Stimulated activated CD4-positive, alpha-beta T cell treated with anti-CD3 and anti-CD28 coated beads, Interleukin-4, amount 100 ng/mL, for 1 hour (primary cell): ENCODE measurements around the gene ITGB1.
"Not testable (repeated sequence)": the region's sequence is repeated elsewhere in the genome, so short reads cannot be mapped to it uniquely, and the experiment has no call there.

Source experiments
- DNase-seq: peaks from one replicate; pipeline ENCODE4 v3.0.0-alpha.2; 2020

Gene ITGB1

GRCh38 chr10:32980242-32980557 is 22.2 kb upstream of the ITGB1 start:
- DNase-seq = no peak

GRCh38 chr10:32979719-32980118 is 21.7 kb upstream of the ITGB1 start:
- DNase-seq = not testable (repeated sequence)

GRCh38 chr10:32979041-32979440 is 21.0 kb upstream of the ITGB1 start:
- DNase-seq = no peak

GRCh38 chr10:32977846-32978809 is 20.1 kb upstream of the ITGB1 start:
- DNase-seq = not testable (repeated sequence)

GRCh38 chr10:32976338-32976737 is 18.3 kb upstream of the ITGB1 start:
- DNase-seq = no peak

GRCh38 chr10:32972929-32973328 is 14.9 kb upstream of the ITGB1 start:
- no peak for DNase-seq

GRCh38 chr10:32972460-32972859 is 14.4 kb upstream of the ITGB1 start:
- no peak for DNase-seq

- DNase-seq = no peak
Observed at GRCh38 chr10:32971536-32972091, 13.6 kb upstream of the ITGB1 start.

- DNase-seq = no peak
Observed at GRCh38 chr10:32970910-32971309, 12.9 kb upstream of the ITGB1 start.

GRCh38 chr10:32964270-32964669 is 6.2 kb upstream of the ITGB1 start:
- DNase-seq = no peak

GRCh38 chr10:32963096-32963495 is 5.1 kb upstream of the ITGB1 start:
- no peak for DNase-seq

GRCh38 chr10:32962521-32962920 is 4.5 kb upstream of the ITGB1 start:
- DNase-seq = no peak

- no peak for DNase-seq
Observed at GRCh38 chr10:32961895-32962369, 3.9 kb upstream of the ITGB1 start.

- no peak for DNase-seq
Observed at GRCh38 chr10:32961343-32961894, 3.4 kb upstream of the ITGB1 start.

GRCh38 chr10:32960022-32960421 is 2.0 kb upstream of the ITGB1 start:
- DNase-seq = no peak

- DNase-seq = peak; percentile 11
Observed at GRCh38 chr10:32959006-32959920, 1.2 kb upstream of the ITGB1 start.

- DNase-seq = peak; percentile 56
Observed at GRCh38 chr10:32957341-32958084, 517 bp downstream of the ITGB1 start.

GRCh38 chr10:32956365-32957197 is 1.4 kb downstream of the ITGB1 start:
- no peak for DNase-seq

GRCh38 chr10:32955790-32956189 is 2.2 kb downstream of the ITGB1 start:
- DNase-seq = no peak

GRCh38 chr10:32955299-32955772 is 2.7 kb downstream of the ITGB1 start:
- no peak for DNase-seq
